CD4-positive, alpha-beta T cell (primary cell): Measurements from ENCODE around the gene ARHGDIB. TPM values are rescaled to one million over a fixed set of nuclear protein-coding genes. Genes with fewer than 3 reads are reported as not detected.

Source experiments
- ATAC-seq: fragments of 200-7000 bp; cut with Tn5 transposase; one replicate; pipeline ENCODE4 v1.10.0; 2022; ENCODE audit warnings: mild to moderate bottlenecking; ENCODE audit not compliant: poor library complexity
- CTCF ChIA-PET: fragments of 350-600 bp; sonication (Branson Sonifier 250); formaldehyde crosslinking; loops from one replicate; lab custom pipeline; 2021; ENCODE audit warnings: antibody characterized with exemption, inconsistent platforms; lab: Charles Lee
- POLR2A ChIA-PET: fragments of 350-600 bp; sonication (Branson Sonifier 250); formaldehyde crosslinking; loops from one replicate; lab custom pipeline; 2021; ENCODE audit warnings: antibody characterized with exemption, inconsistent platforms; lab: Charles Lee
- DNase-seq, 14 experiments: peaks; one replicate each; pipeline ENCODE4 v3.0.0-alpha.2; 2013 to 2020; ENCODE audit warnings: mixed read lengths in 2 of 14
- H3K27ac ChIP-seq, 2 donors: one replicate each; pipeline versions ENCODE4 v1.5.1 to v1.7.0; 2013; ENCODE audit warnings: low read length in 2 of 2, low read depth in 1 of 2, mild to moderate bottlenecking in 1 of 2
- H3K27me3 ChIP-seq, 2 experiments: 1 replicate in 1 of 2; 2 replicates in 1 of 2; pipeline versions ENCODE4 v1.6.1 to v1.7.0; 2013; ENCODE audit warnings: low read length in 2 of 2, control low read depth in 1 of 2, mild to moderate bottlenecking in 1 of 2, moderate library complexity in 1 of 2; ENCODE audit not compliant: insufficient read depth in 2 of 2, control insufficient read depth in 1 of 2
- H3K36me3 ChIP-seq: one replicate; pipeline ENCODE4 v1.6.1; 2013; ENCODE audit warnings: low read length, control low read depth; ENCODE audit not compliant: insufficient read depth
- H3K4me1 ChIP-seq: one replicate; pipeline ENCODE4 v1.6.1; 2013; ENCODE audit warnings: low read length, control low read depth; ENCODE audit not compliant: insufficient read depth
- H3K4me3 ChIP-seq: one replicate; pipeline ENCODE4 v1.5.1; 2013; ENCODE audit warnings: mild to moderate bottlenecking, low read length, moderate library complexity
- H3K9me3 ChIP-seq, 2 experiments: 1 replicate in 1 of 2; 2 replicates in 1 of 2; pipeline versions ENCODE4 v1.6.1 to v1.7.0; 2013; ENCODE audit warnings: low read length in 2 of 2, mild to moderate bottlenecking in 2 of 2, control low read depth in 1 of 2, moderate library complexity in 1 of 2; ENCODE audit not compliant: control insufficient read depth in 1 of 2, insufficient read depth in 1 of 2
- H3K27ac Mint-ChIP-seq: one replicate; pipeline ENCODE4 v1.8.0; 2020; ENCODE audit warnings: mixed read lengths
- H3K27me3 Mint-ChIP-seq: one replicate; pipeline ENCODE4 v1.8.0; 2021; ENCODE audit warnings: mixed read lengths
- H3K36me3 Mint-ChIP-seq: one replicate; pipeline ENCODE4 v1.8.0; 2021; ENCODE audit warnings: low read depth, mixed read lengths
- H3K4me1 Mint-ChIP-seq: one replicate; pipeline ENCODE4 v1.8.0; 2021; ENCODE audit warnings: low read depth, mixed read lengths
- H3K4me3 Mint-ChIP-seq: one replicate; pipeline ENCODE4 v1.8.0; 2020; ENCODE audit warnings: mild to moderate bottlenecking, mixed read lengths
- H3K9me3 Mint-ChIP-seq: one replicate; pipeline ENCODE4 v1.8.0; 2020; ENCODE audit warnings: mixed read lengths
- intact Hi-C, 2 experiments: fragments of 100-400 bp; cut with DNase I in 1 of 2; cut with micrococcal nuclease in 1 of 2; formaldehyde crosslinking; loops; one replicate each; pipeline versions ENCODE4 v1.15.1 to v1.9.0; 2023 to 2025; cut with DNase I, micrococcal nuclease
- total RNA-seq, 174 experiments: library from RNA in 2 of 174; stranded (reverse) in 2 of 174; gene quantifications; one replicate each; pipeline ENCODE4 v1.2.3 and lab custom pipeline; 2021 to 2026
- TF ChIP-seq, protein P1 (sequence below): fragments of 200-600 bp; IDR thresholded peaks from one replicate; pipeline ENCODE4 v1.8.0; 2022; ENCODE audit warnings: antibody characterized with exemption, mild to moderate bottlenecking

ARHGDIB gene
- total RNA-seq, 2 experiments from 2014 or later, result 872 to 942 TPM

GRCh38 chr12:14931359-14931758 is 30.0 kb downstream of the ARHGDIB start:
- Histone ChIP-seq H3K27ac (no peak overlapping the region), H3K4me3 (no peak overlapping the region), H3K36me3 (peaks cover 89% of the 10 kb centered on the region), H3K27me3 (no peaks in the 10 kb centered on the region), H3K9me3 (no peaks in the 10 kb centered on the region), H3K4me1 (no peaks in the 10 kb centered on the region)
- no peaks in the 10 kb centered on the region for H3K27me3 Mint-ChIP-seq
- TF ChIP-seq, protein P1, sequence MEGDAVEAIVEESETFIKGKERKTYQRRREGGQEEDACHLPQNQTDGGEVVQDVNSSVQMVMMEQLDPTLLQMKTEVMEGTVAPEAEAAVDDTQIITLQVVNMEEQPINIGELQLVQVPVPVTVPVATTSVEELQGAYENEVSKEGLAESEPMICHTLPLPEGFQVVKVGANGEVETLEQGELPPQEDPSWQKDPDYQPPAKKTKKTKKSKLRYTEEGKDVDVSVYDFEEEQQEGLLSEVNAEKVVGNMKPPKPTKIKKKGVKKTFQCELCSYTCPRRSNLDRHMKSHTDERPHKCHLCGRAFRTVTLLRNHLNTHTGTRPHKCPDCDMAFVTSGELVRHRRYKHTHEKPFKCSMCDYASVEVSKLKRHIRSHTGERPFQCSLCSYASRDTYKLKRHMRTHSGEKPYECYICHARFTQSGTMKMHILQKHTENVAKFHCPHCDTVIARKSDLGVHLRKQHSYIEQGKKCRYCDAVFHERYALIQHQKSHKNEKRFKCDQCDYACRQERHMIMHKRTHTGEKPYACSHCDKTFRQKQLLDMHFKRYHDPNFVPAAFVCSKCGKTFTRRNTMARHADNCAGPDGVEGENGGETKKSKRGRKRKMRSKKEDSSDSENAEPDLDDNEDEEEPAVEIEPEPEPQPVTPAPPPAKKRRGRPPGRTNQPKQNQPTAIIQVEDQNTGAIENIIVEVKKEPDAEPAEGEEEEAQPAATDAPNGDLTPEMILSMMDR, result no peak
- H3K4me3 Mint-ChIP-seq, result no peak overlapping the region
- intact Hi-C loops, result loop anchor here in 1 of 2 experiments (2.0 kb wide), 1 partner anchor 17 kb away; no protein-coding TSS in a partner anchor
- peaks cover 7% of the 10 kb centered on the region for H3K4me1 Mint-ChIP-seq
- H3K27ac Mint-ChIP-seq, result no peak overlapping the region
- no peak for ATAC-seq
- POLR2A ChIA-PET, result interaction anchor here (1.0 to 1.3 kb wide), 4 partner anchors 10 to 160 kb away, joined by 3 read pairs; a partner anchor contains a TSS
- H3K9me3 Mint-ChIP-seq, result no peaks in the 10 kb centered on the region
- no peak for DNase-seq
- CTCF ChIA-PET, result no interaction called here
- H3K36me3 Mint-ChIP-seq, result peaks cover 88% of the 10 kb centered on the region

- peaks cover 79% of the 10 kb centered on the region for H3K36me3 ChIP-seq
- H3K4me3 Mint-ChIP-seq, result no peak overlapping the region
- H3K27me3 ChIP-seq, result no peaks in the 10 kb centered on the region
- H3K4me3 ChIP-seq, result no peak overlapping the region
- ChIA-PET CTCF (interaction anchor here (1.6 kb wide), 1 partner anchor 65 kb away, joined by 6 read pairs; no protein-coding TSS in a partner anchor), POLR2A (no interaction called here)
- no peaks in the 10 kb centered on the region for H3K27me3 Mint-ChIP-seq
- peaks cover 4% of the 10 kb centered on the region for H3K4me1 Mint-ChIP-seq
- H3K9me3 ChIP-seq, result no peaks in the 10 kb centered on the region
- intact Hi-C loops, result loop anchor here in 1 of 2 experiments (2.0 kb wide), 1 partner anchor 15 kb away; no protein-coding TSS in a partner anchor
- no peak overlapping the region for H3K27ac ChIP-seq
- ATAC-seq (no peak), DNase-seq (no peak)
- H3K9me3 Mint-ChIP-seq, result no peaks in the 10 kb centered on the region
- peaks cover 84% of the 10 kb centered on the region for H3K36me3 Mint-ChIP-seq
- TF ChIP-seq, protein P1, result no peak
- H3K27ac Mint-ChIP-seq, result no peak overlapping the region
- no peaks in the 10 kb centered on the region for H3K4me1 ChIP-seq
These were observed 31.1 kb downstream of the ARHGDIB start for GRCh38 chr12:14930299-14930698.

DNA sequence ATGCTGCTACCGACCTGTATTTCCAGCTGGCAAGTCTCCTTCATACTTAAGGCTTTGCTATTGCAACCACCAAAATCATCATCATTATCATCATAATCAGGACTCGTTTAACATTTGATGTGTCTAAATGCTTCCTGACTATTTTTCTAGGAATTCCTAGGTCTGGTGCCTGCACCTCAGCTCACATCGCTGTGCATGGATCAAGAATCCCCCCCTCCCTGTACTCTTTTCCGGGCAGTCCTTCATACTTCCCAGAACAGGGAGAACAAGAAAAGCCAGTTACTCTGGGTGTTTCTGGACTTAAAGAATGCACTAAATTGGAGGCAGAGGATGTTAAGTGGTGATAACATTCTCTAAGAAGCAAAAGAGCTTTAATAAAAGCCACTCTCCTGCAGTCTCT is 32.5 kb downstream of the ARHGDIB start:
- H3K36me3 Mint-ChIP-seq, result peaks cover 82% of the 10 kb centered on the region

More for the DNA sequence above, 32.5 kb downstream of the ARHGDIB start:
- ChIA-PET POLR2A (no interaction called here), CTCF (interaction anchor here (0.9 to 1.6 kb wide), 2 partner anchors 67 kb away, joined by 5 to 6 read pairs; no protein-coding TSS in a partner anchor)
- ATAC-seq (no peak), DNase-seq (no peak)
- Mint-ChIP-seq H3K4me3 (no peak overlapping the region), H3K4me1 (peaks cover 4% of the 10 kb centered on the region), H3K27ac (no peak overlapping the region), H3K27me3 (no peaks in the 10 kb centered on the region), H3K9me3 (no peaks in the 10 kb centered on the region)
- H3K9me3 ChIP-seq, result no peaks in the 10 kb centered on the region
- TF ChIP-seq, protein P1, result no peak
- no peak overlapping the region for H3K4me3 ChIP-seq
- intact Hi-C loops, result no loop called here
- H3K4me1 ChIP-seq, result no peaks in the 10 kb centered on the region
- peaks cover 68% of the 10 kb centered on the region for H3K36me3 ChIP-seq
- H3K27ac ChIP-seq, result no peak overlapping the region
- no peaks in the 10 kb centered on the region for H3K27me3 ChIP-seq
